ENCODE data around the gene TGOLN2. TPM values are rescaled to one million over a fixed set of nuclear protein-coding genes. Genes with fewer than 3 reads are reported as not detected.

Gene TGOLN2
- total RNA-seq, 1 experiment from 2014 or later, result 86.1 TPM

- Histone ChIP-seq H3K4me1 (replicated peaks; ENCODE audit: insufficient read depth) (peaks cover 41% of the 10 kb centered on the region), H3K4me3 (no peak overlapping the region)
These were observed 36.3 kb downstream of the TGOLN2 start for GRCh38 chr2:85291425-85292023.

DNA sequence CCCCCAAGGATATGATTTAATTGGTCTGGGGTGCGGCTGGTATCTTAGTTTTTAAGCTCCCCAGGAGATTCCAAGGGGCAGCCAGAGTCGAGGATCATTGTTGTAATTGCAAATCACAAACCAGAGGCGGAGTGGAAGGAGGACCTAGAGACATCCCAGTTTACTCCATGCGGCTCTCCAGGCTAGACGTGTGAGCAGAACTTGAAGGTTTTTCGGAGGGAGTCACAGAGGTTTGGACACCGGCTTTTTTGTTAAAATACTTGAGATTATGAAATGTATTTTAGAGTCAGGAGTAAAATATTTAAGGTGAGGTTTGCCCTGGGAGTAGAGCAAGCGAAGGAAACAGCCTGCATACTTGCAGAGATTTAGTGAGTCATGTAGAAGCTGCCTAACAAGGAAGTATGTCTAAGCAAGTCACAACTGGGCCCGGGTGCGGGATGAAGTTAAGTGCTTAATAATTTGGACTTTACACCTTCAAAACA lies 39.5 kb downstream of the TGOLN2 start:
- POLR2A ChIA-PET (ENCODE audit: unreplicated experiment), result interaction anchor here (0.5 kb wide), 1 partner anchor 381 kb away, joined by 3 read pairs; no protein-coding TSS in a partner anchor
- BruUV-seq (replicated peaks), result no TSS peak
- DNase-seq, result peak; percentile 62 to 99
- H4K20me1 ChIP-seq (ENCODE audit: insufficient read depth), result no peaks in the 10 kb centered on the region
- peak overlapping the region; percentile 69 for H2AFZ ChIP-seq
- peak overlapping the region; percentile 35; the same call in 1 of the 2 replicates for H3K4me3 ChIP-seq
- H3K9me3 ChIP-seq (ENCODE audit: insufficient read depth, low read depth), result no peaks in the 10 kb centered on the region
- CTCF ChIA-PET, result interaction anchor here (1.2 kb wide), 1 partner anchor 221 kb away, joined by 4 read pairs; no protein-coding TSS in a partner anchor
- peak overlapping the region; percentile 72 for H3K4me2 ChIP-seq
- no peaks in the 10 kb centered on the region for H3K36me3 ChIP-seq (ENCODE audit: low read depth)
- no peaks in the 10 kb centered on the region for H3K27me3 ChIP-seq (ENCODE audit: insufficient read depth, low read depth)
- H3K27ac ChIP-seq, result peak overlapping the region; percentile 96
- no peak for TF ChIP-seq EZH2 (IDR thresholded peaks at IDR 0.05; ENCODE audit: low read depth)
- TF ChIP-seq, protein P1, sequence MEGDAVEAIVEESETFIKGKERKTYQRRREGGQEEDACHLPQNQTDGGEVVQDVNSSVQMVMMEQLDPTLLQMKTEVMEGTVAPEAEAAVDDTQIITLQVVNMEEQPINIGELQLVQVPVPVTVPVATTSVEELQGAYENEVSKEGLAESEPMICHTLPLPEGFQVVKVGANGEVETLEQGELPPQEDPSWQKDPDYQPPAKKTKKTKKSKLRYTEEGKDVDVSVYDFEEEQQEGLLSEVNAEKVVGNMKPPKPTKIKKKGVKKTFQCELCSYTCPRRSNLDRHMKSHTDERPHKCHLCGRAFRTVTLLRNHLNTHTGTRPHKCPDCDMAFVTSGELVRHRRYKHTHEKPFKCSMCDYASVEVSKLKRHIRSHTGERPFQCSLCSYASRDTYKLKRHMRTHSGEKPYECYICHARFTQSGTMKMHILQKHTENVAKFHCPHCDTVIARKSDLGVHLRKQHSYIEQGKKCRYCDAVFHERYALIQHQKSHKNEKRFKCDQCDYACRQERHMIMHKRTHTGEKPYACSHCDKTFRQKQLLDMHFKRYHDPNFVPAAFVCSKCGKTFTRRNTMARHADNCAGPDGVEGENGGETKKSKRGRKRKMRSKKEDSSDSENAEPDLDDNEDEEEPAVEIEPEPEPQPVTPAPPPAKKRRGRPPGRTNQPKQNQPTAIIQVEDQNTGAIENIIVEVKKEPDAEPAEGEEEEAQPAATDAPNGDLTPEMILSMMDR (conservative IDR thresholded peaks at IDR 0.05), result no peak
- H3K9me2 ChIP-seq (ENCODE audit: insufficient read depth), result no peaks in the 10 kb centered on the region
- H3K4me1 ChIP-seq (replicated peaks; ENCODE audit: insufficient read depth), result peaks cover 37% of the 10 kb centered on the region
- peaks cover 30% of the 10 kb centered on the region for H3F3A ChIP-seq (ENCODE audit: insufficient read depth, low read depth)
- intact Hi-C loops (cut with micrococcal nuclease; ENCODE audit: unreplicated experiment), result no loop called here
- no peaks in the 10 kb centered on the region for H3K79me2 ChIP-seq (ENCODE audit: low read depth)

More at GRCh38 chr2:85291425-85292023, 36.3 kb downstream of the TGOLN2 start:
- ChIA-PET POLR2A (ENCODE audit: unreplicated experiment) (no interaction called here), CTCF (interaction anchor here (0.5 to 0.9 kb wide), 2 partner anchors 427 to 1485 kb away, joined by 3 to 4 read pairs; no protein-coding TSS in a partner anchor)
- no peaks in the 10 kb centered on the region for H3K27me3 ChIP-seq (ENCODE audit: insufficient read depth, low read depth)
- H2AFZ ChIP-seq, result no peak overlapping the region
- no peaks in the 10 kb centered on the region for H3K9me3 ChIP-seq (ENCODE audit: insufficient read depth, low read depth)
- TF ChIP-seq, protein P1 (conservative IDR thresholded peaks at IDR 0.05), result no peak
- H3K79me2 ChIP-seq (ENCODE audit: low read depth), result no peaks in the 10 kb centered on the region
- no peaks in the 10 kb centered on the region for H3K36me3 ChIP-seq (ENCODE audit: low read depth)
- H3F3A ChIP-seq (ENCODE audit: insufficient read depth, low read depth), result peaks cover 32% of the 10 kb centered on the region
- H3K27ac ChIP-seq, result 0 out of 2 replicates have a peak overlapping the region, but pooled peaks have one; percentile 15
- H3K4me2 ChIP-seq, result no peak overlapping the region
- H4K20me1 ChIP-seq (ENCODE audit: insufficient read depth), result no peaks in the 10 kb centered on the region
- DNase-seq, result no peak
- H3K9me2 ChIP-seq (ENCODE audit: insufficient read depth), result no peaks in the 10 kb centered on the region
- intact Hi-C loops (cut with micrococcal nuclease; ENCODE audit: unreplicated experiment), result no loop called here
- no TSS peak for BruUV-seq (replicated peaks)

- no peak for DNase-seq
- Histone ChIP-seq H3F3A (ENCODE audit: insufficient read depth, low read depth) (peaks cover 27% of the 10 kb centered on the region), H3K27ac (peak overlapping the region; percentile 96), H3K79me2 (ENCODE audit: low read depth) (no peaks in the 10 kb centered on the region), H2AFZ (peak overlapping the region; percentile 69), H3K9me2 (ENCODE audit: insufficient read depth) (no peaks in the 10 kb centered on the region), H3K4me2 (peak overlapping the region; percentile 72), H3K4me1 (replicated peaks; ENCODE audit: insufficient read depth) (peaks cover 37% of the 10 kb centered on the region), H3K4me3 (peak overlapping the region; percentile 32; the same call in 1 of the 2 replicates), H3K9me3 (ENCODE audit: insufficient read depth, low read depth) (no peaks in the 10 kb centered on the region), H3K27me3 (ENCODE audit: insufficient read depth, low read depth) (no peaks in the 10 kb centered on the region), H4K20me1 (ENCODE audit: insufficient read depth) (no peaks in the 10 kb centered on the region), H3K36me3 (ENCODE audit: low read depth) (no peaks in the 10 kb centered on the region)
- intact Hi-C loops (cut with micrococcal nuclease; ENCODE audit: unreplicated experiment), result no loop called here
- TF ChIP-seq, protein P1 (conservative IDR thresholded peaks at IDR 0.05), result no peak
- TF ChIP-seq EZH2 (IDR thresholded peaks at IDR 0.05; ENCODE audit: low read depth), result no peak
- ChIA-PET CTCF (interaction anchor here (1.2 kb wide), 1 partner anchor 221 kb away, joined by 4 read pairs; no protein-coding TSS in a partner anchor), POLR2A (ENCODE audit: unreplicated experiment) (interaction anchor here (0.6 kb wide), 1 partner anchor 105 kb away, joined by 4 read pairs; no protein-coding TSS in a partner anchor)
- TSS peak; percentile 81 for BruUV-seq (replicated peaks)
These were observed 40.1 kb downstream of the TGOLN2 start for GRCh38 chr2:85287721-85288120.
